Stimulated activated CD8-positive, alpha-beta memory T cell treated with anti-CD3 and anti-CD28 coated beads, Interleukin-7, amount 100 ng/mL, for 1 hour (primary cell): ENCODE data around the gene PTPRR.

Experiments
- DNase-seq, 2 donors: peaks; one replicate each; pipeline ENCODE4 v3.0.0-alpha.2; 2020; ENCODE audit warnings: low read depth in 2 of 2

The PTPRR gene, protein sequence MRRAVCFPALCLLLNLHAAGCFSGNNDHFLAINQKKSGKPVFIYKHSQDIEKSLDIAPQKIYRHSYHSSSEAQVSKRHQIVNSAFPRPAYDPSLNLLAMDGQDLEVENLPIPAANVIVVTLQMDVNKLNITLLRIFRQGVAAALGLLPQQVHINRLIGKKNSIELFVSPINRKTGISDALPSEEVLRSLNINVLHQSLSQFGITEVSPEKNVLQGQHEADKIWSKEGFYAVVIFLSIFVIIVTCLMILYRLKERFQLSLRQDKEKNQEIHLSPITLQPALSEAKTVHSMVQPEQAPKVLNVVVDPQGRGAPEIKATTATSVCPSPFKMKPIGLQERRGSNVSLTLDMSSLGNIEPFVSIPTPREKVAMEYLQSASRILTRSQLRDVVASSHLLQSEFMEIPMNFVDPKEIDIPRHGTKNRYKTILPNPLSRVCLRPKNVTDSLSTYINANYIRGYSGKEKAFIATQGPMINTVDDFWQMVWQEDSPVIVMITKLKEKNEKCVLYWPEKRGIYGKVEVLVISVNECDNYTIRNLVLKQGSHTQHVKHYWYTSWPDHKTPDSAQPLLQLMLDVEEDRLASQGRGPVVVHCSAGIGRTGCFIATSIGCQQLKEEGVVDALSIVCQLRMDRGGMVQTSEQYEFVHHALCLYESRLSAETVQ

DNA sequence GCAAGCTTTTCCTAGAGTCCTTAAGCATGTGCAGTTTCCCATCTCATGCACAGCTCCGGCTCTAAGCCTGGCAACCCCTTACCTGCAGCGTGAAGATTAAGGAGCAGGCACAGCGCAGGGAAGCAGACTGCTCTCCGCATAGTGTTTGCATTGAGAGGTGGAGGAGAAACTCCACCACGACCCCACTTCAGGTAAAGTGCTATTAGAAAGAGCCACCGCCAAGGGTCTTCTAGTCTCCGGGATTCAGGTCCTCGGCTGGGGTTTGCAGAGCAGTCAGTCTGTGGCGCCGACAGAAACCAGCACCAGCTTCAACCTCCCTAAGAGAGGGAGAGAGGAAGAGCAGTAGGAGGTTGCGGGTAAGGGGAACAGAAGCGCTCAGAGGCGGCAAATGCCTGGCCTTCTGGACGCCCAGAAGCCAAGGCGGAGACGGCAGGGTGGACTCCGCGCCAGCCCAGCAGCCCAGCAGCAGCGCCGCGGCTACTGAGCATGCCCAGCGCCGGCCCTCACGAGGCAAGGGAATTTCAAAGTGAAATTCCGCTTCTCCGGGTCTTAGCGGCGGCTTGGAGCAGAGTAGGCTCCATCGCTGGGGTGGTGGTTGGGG lies at the start of gene PTPRR:
PTPRR (minus strand) TSS at position 488 of the 601 bp plus-strand sequence; CDS start at position 140, 348 bp downstream.
- no peak for DNase-seq

DNA sequence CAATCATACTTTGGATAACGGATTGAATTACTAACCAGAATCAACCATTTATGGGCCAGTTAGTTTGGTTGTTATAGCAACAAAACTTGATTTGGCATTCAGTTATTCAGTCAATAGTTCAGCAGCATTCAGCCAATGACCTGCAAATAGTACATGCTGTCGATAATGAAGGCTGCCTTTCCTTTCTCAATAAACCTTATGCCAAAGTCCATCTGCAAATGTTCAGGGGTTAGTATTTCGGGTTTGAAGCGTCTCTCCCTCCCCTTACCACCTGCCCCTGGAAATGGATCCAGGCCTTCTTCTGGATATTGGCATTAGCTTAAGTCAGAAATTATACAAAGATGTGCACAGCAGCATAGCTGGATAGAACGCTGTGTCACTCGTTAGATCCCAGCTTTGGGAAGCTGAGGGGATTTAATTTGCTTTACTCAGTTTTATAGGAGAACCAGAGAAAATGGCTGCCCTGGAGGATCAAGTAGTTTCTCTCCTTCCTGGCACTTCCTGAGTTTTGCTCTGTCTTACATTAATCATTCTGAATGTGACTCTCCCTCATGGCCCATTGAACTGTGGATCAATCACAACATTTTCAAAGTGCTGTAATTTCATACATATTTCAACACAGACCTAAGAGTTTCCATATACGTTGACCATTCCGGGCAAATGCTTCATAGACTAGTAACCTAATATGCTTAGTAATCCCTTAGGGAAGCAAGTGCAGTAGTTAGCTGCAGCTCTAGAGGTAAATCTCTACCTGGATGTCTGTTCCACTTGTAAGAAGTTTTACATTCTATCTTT lies 46.7 kb upstream of the PTPRR start:
- DNase-seq = no peak

DNA sequence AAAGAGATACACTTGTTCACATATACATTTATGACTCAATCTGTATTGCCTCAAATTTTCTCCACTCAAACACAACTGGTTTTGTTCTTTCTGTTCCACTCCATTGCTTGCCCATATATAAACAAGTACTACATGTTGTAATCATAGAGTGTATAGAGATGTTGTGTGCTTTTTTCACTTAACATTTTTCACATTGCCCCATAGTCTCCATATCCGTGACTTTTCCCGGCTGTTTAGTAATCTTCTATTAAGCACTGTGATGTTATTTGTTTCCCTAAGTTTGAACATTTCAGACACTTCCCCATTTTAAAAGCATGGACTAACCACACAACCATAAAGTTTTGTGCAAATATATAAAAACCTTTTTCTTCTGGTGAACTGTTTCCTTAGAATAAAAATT lies 45.5 kb upstream of the PTPRR start:
- DNase-seq = no peak

DNA sequence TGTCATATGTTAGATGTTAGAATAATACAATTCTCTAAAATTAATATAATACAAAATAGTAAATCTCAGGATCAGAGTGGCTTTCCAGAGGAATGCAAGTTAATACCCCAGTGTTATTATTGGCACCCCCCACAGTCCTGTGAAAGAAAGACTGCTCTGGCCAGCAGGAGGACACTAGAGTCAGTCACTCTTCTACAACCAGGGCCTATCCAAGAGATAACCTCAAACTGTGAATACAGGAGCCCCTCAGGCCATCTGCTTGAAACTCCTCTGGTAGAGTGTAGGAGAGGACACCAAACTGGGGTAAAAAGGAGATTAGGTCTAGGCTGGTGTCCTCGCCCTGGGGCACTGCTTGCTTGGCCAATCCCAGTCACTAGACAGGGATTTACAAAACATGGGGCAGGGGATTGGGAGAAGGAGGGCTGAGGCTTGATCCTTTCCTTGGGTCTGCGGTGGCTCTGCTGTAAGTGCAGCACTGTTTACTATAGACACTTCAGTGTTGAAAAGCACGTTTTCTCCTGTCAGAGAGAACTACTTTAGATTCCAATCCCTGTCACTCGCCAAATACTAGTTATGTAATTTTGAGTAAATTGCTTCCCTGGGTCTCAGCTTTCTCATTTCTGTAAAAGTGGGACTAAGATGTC lies 44.5 kb upstream of the PTPRR start:
- no peak for DNase-seq

DNA sequence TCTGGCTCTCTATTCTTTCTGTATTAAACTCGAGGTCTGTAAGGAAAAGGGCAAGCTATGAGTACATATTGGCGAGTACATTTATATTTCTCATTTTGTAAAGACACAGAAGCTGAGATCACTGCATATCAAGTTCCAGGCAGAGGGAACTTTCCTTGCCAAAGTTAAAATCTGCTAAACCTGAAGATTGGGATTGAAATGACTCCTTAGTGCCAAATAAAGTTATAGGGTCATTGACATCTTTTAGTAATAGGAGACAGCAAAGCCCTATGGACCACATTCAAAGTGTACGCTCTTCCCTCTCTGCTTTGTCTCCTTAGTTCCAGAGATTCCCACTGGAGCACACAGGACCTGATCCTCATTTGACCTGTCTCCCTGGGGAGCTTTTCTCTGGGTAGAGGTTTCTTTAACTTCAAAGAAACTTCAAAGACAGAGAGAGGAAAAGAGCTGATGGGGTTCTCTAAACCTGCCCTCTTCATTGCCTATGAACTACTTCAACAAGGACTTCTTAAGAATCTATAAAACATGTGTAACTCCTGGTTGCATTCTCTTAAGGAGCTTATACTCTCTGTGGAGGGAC lies 42.6 kb upstream of the PTPRR start:
- no peak for DNase-seq

DNA sequence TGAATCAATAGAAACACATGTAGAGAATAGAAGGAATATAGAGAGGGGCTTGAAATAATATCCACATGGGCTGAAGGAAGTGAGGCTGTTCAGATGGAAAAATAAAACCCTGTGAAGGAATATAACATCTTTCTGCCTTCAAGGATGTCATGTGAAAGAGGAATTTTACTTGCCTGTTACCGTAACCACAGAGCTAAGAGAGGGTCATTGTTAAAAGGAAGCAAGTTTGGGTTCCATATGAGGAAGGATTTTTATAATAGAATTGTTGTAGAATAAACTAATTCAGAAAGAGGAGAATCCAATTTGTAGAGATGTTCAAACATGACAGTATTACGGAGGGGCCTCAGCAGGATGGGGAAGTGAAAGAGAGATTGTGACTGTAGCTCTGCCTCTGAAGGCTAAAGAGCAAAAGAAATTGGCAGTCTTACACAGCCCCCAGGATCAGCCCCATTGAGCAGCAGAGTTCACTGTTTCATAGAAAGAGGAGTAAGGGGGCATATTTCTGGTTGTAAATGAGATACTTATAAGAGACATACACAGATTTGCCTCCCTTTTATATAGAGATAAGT lies 41.8 kb upstream of the PTPRR start:
- DNase-seq = no peak

DNA sequence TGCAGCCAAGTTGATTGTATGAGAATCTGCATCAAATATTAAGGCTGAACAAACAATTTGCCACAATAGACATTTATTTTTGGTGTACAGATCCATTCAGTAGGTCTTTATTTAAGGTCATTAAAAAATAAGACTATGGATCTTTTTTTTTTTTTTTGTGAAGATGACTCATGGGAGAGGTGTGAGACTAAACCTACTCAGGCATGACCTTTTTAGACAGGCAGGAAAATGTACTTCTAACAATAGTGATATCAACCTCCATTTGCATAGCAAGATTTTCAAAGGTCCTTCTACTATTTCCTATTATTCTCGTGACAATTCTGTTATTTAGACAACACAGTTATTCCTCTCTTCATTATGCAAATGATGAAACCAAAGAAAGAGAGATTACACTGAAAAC lies 39.9 kb upstream of the PTPRR start:
- no peak for DNase-seq

DNA sequence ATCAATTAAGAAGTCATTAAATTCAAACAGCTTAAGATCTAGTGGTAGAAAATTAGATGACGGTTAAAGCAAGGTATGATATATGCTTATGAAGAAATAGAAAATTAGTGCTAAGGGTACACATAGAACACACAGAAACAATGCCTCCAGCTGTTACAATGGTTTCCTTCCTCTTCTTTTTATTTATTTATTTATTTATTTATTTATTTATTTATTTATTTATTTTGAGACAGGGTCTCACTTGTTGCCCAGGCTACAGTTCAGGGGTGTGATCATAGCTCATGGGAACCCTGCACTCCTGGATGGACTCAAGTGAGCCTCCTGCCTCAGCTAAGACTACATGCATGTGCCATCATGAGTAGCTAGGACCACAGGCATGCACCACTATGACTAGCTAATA lies 34.9 kb upstream of the PTPRR start:
- DNase-seq = no peak

DNA sequence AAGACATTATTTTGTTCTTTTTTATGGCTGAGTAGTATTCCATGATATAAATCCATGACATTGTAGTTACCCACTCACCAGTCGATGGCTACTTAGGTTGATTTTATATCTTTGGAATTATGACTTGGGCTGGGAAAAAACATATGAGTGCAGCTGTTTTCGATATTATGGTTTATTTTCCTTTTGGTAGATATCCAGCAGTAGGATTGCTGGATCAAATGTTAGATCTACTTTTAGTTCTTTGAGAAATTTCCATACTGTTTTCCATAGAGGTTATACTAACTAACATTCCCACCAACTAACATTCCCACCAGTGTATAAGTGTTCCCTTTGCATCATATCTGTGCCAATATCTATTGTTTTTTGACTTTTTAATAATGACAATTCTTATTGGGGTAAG lies 29.9 kb upstream of the PTPRR start:
- no peak for DNase-seq

DNA sequence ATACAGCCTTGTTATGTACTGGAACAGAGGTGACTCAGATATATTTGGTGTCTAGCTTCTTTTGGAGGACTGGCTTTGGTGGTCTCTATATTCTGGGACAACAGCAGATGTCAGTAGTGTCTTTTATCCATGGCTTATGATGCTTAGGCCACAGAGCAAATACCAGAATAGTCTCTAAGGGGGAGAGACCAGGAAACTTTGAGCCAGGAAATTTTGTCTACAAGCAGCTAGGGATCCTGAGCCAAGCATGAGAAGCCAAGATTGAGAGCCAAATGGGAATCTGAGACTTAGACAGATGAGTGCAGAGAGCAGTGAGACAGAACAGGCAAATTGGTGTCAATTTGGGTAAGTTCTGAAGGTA lies 28.4 kb upstream of the PTPRR start:
- DNase-seq = no peak

DNA sequence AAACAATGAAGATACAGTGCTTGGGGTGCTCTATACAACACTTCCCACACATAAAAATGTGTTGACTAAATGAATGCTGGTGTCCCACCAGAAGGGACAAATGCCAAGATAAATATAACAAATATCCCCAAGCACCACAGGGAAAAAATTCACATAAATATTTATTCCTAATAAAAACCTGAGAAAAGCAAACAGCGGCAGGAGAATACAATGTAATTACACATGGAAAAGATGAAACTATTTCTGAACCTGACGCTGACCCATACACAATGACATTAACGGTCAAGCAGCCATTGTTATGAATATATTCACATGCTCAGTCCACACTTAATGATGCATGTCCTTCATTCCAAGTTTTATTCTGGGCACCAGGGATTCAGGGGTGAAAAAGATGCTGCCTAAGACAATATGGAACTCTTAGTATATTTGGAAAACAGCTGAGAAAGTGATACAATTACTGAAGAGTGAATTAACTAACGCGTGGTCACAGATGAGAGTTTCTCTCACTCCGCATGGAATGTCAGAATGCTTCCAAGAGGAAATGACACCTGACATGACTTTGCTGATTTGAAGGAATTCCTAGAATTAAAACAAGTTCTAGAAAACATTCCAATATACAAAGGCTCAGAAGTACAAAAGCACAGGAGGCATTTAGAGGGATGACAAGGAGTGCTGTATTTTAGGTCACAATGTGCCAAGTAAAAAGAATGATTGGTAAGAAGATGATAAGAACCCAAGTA lies 27.9 kb upstream of the PTPRR start:
- DNase-seq = no peak

DNA sequence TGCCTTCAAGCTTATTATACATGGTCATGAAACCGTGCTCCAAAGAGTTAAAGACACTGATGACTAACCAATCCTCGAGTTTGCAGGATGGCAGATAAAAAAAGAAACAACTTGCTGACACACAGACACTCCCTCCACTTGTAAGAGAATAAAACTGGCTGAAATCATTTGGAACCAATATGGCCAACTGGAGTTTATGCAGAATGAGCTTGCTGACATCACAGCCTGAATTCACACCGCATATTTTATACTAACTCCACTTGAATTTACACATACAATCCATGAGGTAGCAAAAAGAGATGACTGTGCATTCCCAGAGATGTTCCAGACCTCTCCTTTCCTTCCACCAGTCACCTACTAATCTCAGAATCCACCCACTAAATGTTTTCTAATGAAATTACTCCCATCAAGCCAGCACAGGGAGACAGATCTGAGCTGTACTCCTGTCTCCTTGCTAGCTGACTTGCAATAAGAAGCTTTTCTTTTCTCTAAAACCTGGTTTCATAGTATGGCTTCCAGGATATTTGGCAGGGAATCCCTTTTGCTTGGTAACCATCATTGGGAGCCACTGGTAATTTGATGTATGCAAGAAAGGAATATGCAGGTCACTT lies 15.8 kb upstream of the PTPRR start:
- no peak for DNase-seq

DNA sequence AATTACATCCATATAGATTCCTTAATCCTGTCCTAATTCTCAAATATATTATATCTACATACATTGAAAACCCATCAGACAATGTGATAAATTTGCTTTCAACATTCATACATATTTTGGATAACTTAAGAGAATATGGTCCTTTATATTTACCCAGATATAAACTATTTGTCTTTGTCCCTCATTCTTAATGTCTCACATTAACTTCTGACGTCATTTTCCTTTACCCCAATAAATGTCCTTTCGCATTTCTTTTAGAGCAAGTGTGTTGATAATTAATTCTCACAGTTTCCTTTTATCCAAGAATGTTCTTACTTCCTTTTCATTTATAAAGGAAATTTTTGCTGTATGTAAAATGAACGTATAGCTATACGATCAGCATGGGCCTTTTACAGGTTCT lies 12.6 kb upstream of the PTPRR start:
- DNase-seq = no peak

DNA sequence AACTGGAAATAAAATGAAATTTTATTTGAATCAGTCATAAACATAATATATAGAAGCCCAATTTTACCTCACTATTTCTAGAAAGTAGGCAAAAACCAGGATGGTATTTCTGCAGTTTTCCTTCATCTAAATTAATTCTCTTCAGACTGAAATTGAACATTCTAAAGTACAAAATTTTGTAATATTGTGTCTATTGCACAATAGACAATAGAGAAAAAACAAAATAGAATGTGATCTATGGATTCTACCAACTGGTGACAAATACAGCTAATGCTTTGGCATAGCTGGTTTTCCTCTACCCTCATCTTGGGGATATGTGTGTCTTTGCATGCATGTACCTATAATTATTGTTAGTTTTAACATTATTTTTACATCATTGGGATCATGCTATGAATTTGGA lies 8.5 kb upstream of the PTPRR start:
- DNase-seq = no peak

DNA sequence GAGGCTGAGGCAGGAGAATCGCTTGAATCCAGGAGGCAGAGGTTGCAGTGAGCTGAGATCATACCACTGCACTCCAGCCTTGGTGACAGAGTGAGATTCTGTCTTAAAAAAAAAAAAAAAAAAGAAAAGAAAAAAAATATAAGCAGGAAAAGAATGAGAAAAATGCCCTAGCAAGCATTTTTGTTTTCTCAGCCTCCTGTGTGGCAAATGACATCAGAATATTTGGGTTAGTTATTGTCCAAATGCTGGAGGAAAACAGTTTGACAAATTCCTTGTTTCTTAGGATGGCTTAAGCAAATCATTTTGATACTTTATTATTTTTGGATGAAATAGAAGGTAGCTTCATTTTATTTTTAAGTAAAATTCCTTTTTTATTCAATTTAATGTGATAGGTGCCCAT lies 7.5 kb upstream of the PTPRR start:
- no peak for DNase-seq

DNA sequence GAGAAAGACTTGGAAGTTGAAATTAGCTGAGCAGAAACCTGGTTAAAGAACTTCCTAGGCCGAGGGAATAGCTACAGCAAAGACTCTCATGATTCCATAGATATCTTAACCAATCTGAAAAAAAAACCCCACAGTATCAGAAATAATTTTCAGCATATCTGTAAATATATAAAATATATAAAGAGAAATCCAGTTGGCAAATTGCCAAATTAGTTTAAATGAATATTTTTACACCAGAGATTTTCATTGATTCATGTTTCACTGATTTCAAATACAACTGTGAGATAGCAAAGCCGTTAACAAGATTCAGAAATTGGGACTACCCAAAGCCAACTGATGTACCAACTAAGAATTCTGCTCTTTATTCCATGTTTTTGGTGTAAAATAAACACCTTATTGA lies 6.8 kb upstream of the PTPRR start:
- DNase-seq = no peak

DNA sequence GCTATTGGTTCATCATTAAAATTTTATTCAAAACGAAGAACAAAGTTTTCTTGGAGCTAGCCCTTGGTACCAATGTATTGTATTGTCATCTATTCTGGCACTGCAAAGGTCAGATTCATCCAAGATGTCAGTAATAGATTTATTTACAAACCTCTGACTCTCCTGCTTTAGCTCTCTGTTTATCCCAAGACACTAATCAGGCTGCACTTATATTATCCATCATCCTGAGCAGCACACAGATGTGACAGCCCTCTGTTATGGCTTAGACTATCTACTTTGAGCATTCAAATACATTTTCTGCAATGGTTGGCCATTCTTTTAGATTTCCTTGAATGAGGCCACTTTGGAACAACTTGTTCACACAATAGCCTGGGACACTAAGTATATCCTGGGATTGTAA lies 5.0 kb upstream of the PTPRR start:
- DNase-seq = no peak

DNA sequence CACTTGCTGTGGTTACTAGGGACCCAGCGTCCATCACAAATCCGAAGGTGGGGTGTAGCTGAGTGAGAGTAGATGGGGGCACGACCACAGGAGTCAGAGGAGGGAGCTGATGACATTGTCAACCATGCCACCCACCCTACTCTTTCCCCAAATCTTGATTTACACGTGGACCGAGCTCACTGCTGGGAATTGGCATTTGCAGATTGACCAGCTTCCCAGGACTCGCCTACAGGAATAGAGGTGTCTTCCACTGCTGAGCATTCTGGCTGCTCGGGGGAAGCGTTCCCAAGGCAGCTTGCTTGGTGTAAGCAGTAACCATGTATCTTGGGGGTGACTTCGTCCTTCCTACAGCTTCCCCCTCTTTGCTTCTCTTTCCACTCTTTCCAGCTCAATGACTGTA lies 353 bp upstream of the PTPRR start:
- no peak for DNase-seq

DNA sequence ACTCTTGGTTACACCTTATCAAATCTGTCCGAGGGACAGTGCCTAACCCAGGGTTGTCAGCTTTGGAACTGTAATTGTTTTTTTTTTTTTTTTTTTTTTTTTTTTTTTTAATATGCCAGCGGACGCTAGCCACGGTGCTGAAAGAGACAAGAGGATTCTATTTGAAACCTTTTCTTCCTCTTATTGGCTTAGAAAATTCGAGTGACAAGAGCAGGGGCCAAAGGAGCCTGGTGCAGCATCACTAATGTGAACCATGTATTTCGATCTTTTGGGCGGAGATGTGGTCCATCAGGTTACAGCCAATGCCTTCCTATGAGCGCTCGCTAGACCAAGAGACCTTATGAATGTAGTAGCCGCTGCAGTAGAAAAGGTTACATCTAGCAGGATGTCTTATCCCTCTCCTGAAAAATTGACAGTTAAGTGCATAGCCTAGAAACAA lies 922 bp downstream of the PTPRR start:
- DNase-seq = no peak

DNA sequence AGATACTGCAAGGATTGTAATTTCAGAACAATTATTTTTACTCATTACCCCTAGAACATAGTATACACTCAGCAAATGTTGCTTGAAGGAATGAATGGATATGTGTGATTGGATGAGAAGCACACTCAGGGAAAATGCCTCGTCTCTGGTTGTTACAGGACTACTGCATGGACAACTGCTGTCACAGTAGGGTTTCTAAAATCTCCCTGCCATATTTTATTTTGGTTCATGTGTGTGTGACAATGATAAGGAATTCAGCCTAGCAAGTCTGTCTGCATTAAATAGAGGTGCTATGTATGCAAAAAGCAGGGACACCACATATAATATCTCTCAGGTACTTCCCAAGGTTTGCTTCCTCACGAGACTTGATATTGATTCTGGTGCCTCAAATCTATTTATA lies 1.4 kb downstream of the PTPRR start:
- DNase-seq = no peak
